ENCODE results near the gene KLF7.

KLF7 gene

GRCh38 chr2:207166349-207167098 lies 776 bp upstream of the KLF7 start:
- DNase-seq, result peak; percentile 46

- DNase-seq, result peak; percentile 96
These were observed 246 bp upstream of the KLF7 start for GRCh38 chr2:207166039-207166348.

- DNase-seq, result no peak
These were observed 1.5 kb downstream of the KLF7 start for GRCh38 chr2:207164006-207164831.

GRCh38 chr2:207163756-207164005 lies 2.1 kb downstream of the KLF7 start:
- no peak for DNase-seq

GRCh38 chr2:207163053-207163755 lies 2.5 kb downstream of the KLF7 start:
- DNase-seq, result no peak

GRCh38 chr2:207162316-207162715 lies 3.4 kb downstream of the KLF7 start:
- DNase-seq, result no peak

- DNase-seq, result no peak
These were observed 4.3 kb downstream of the KLF7 start for GRCh38 chr2:207161247-207162123.

GRCh38 chr2:207160115-207160514 lies 5.6 kb downstream of the KLF7 start:
- DNase-seq, result no peak

GRCh38 chr2:207159002-207159401 lies 6.7 kb downstream of the KLF7 start:
- DNase-seq, result no peak

GRCh38 chr2:207157731-207158130 lies 8.0 kb downstream of the KLF7 start:
- no peak for DNase-seq

GRCh38 chr2:207157162-207157481 lies 8.6 kb downstream of the KLF7 start:
- DNase-seq, result no peak

GRCh38 chr2:207156451-207157161 lies 9.1 kb downstream of the KLF7 start:
- DNase-seq, result no peak

GRCh38 chr2:207155516-207156444 lies 10.0 kb downstream of the KLF7 start:
- no peak for DNase-seq

- DNase-seq, result no peak
These were observed 10.9 kb downstream of the KLF7 start for GRCh38 chr2:207154556-207155510.

- no peak for DNase-seq
These were observed 12.3 kb downstream of the KLF7 start for GRCh38 chr2:207153266-207153975.

GRCh38 chr2:207151048-207151447 lies 14.7 kb downstream of the KLF7 start:
- DNase-seq, result no peak

- DNase-seq, result no peak
These were observed 15.5 kb downstream of the KLF7 start for GRCh38 chr2:207150284-207150683.

- DNase-seq, result no peak
These were observed 16.2 kb downstream of the KLF7 start for GRCh38 chr2:207149249-207150213.
